H1 (cell line): ENCODE results near the gene SLC35F1. TPM values are rescaled to one million over a fixed set of nuclear protein-coding genes. Genes with fewer than 3 reads are reported as not detected.

Experiments
- CTCF ChIA-PET: fragments of 300-600 bp; sonication (Branson Sonifier 250); formaldehyde crosslinking; loops from one replicate; lab custom pipeline; 2021; ENCODE audit not compliant: partially characterized antibody; lab: Charles Lee
- POLR2A ChIA-PET: fragments of 300-600 bp; sonication (Branson Sonifier 250); formaldehyde crosslinking; loops from one replicate; lab custom pipeline; 2021; ENCODE audit warnings: inconsistent platforms; ENCODE audit not compliant: partially characterized antibody; lab: Charles Lee
- DNase-seq, 2 experiments: peaks; one replicate each; pipeline versions ENCODE4 v3.0.0 to v3.0.0-alpha.2; 2010 to 2022; ENCODE audit warnings: low spot score in 2 of 2, low read depth in 1 of 2, mixed read lengths in 1 of 2
- FAIRE-seq: peaks from 2 replicates; lab custom pipeline; 2011; peaks lifted over from hg19 to GRCh38; lab: Jason Lieb, UNC
- H2AFZ ChIP-seq: 2 replicates; pipeline ENCODE4 v1.8.1; 2012; ENCODE audit warnings: low read length, inconsistent platforms
- H2AK5ac ChIP-seq: 2 replicates; pipeline ENCODE4 v1.6.1; 2013; ENCODE audit warnings: low read depth, low read length
- H2BK120ac ChIP-seq: replicated peaks from 2 replicates; pipeline ENCODE3; 2013; ENCODE audit warnings: low read depth, low read length, inconsistent platforms
- H2BK12ac ChIP-seq: 2 replicates; pipeline ENCODE4 v1.6.1; 2013; ENCODE audit warnings: low read depth, low read length
- H2BK15ac ChIP-seq: 2 replicates; pipeline ENCODE4 v1.6.1; 2013; ENCODE audit warnings: low read length
- H2BK20ac ChIP-seq: 2 replicates; pipeline ENCODE4 v1.6.1; 2013; ENCODE audit warnings: low read length
- H2BK5ac ChIP-seq: 2 replicates; pipeline ENCODE4 v1.6.1; 2013; ENCODE audit warnings: low read depth, low read length
- H3K14ac ChIP-seq: 2 replicates; pipeline ENCODE4 v1.6.1; 2013; ENCODE audit warnings: inconsistent platforms; ENCODE audit not compliant: insufficient read length
- H3K18ac ChIP-seq: 2 replicates; pipeline ENCODE4 v1.6.1; 2013; ENCODE audit warnings: low read length; ENCODE audit errors: extremely low read depth
- H3K23ac ChIP-seq: 2 replicates; pipeline ENCODE4 v1.6.1; 2013; ENCODE audit warnings: inconsistent platforms; ENCODE audit not compliant: insufficient read length
- H3K23me2 ChIP-seq: 2 replicates; pipeline ENCODE4 v1.6.1; 2013; ENCODE audit warnings: low read depth, low read length
- H3K27ac ChIP-seq: 2 replicates; pipeline ENCODE4 v1.6.1; 2011; ENCODE audit warnings: low read depth, low read length, inconsistent platforms
- H3K27me3 ChIP-seq, 4 experiments: replicated peaks in 1 of 4; 1 replicate in 1 of 4; 2 replicates in 3 of 4; pipeline versions ENCODE4 v1.6.1 to v1.8.1; 2011 to 2013; ENCODE audit warnings: low read length in 3 of 4, mild to moderate bottlenecking in 3 of 4, inconsistent platforms in 2 of 4, mixed read lengths in 2 of 4, moderate library complexity in 1 of 4; ENCODE audit not compliant: control insufficient read depth in 3 of 4, insufficient read depth in 3 of 4; ENCODE audit errors: extremely low read depth in 1 of 4
- H3K36me3 ChIP-seq, 4 experiments: 2 replicates each; pipeline versions ENCODE4 v1.6.1 to v1.8.1; 2011 to 2013; ENCODE audit warnings: mild to moderate bottlenecking in 4 of 4, low read length in 3 of 4, moderate library complexity in 2 of 4, control low read depth in 1 of 4, inconsistent platforms in 1 of 4; ENCODE audit not compliant: insufficient read depth in 4 of 4, control insufficient read depth in 2 of 4
- H3K4ac ChIP-seq: replicated peaks from 2 replicates; pipeline ENCODE3; 2013; ENCODE audit warnings: low read length, low read depth, mixed read lengths, inconsistent platforms; ENCODE audit not compliant: insufficient read length
- H3K4me1 ChIP-seq, 4 experiments: replicated peaks in 1 of 4; 1 replicate in 1 of 4; 2 replicates in 3 of 4; pipeline versions ENCODE4 v1.6.1 to v1.8.1; 2011 to 2013; ENCODE audit warnings: low read length in 3 of 4, inconsistent platforms in 2 of 4, mixed read lengths in 1 of 4; ENCODE audit not compliant: insufficient read depth in 4 of 4, control insufficient read depth in 3 of 4
- H3K4me2 ChIP-seq, 2 experiments: 2 replicates each; pipeline versions ENCODE4 v1.6.1 to v1.8.1; 2011 to 2013; ENCODE audit warnings: low read depth in 2 of 2, low read length in 2 of 2, control low read depth in 1 of 2, inconsistent platforms in 1 of 2, mild to moderate bottlenecking in 1 of 2; ENCODE audit not compliant: insufficient read depth in 1 of 2
- H3K4me3 ChIP-seq, 4 experiments: fragments of 200-600, 300-600 bp in 1 of 4; sonication (generic), shearing (Covaris generic), sonication (Bioruptor Twin) in 1 of 4; 2 replicates each; pipeline versions ENCODE4 v1.5.1 to v1.8.1; 2011 to 2016; ENCODE audit warnings: low read length in 4 of 4, low read depth in 3 of 4, control low read depth in 2 of 4, inconsistent platforms in 2 of 4, mild to moderate bottlenecking in 2 of 4, mixed read lengths in 1 of 4, moderate library complexity in 1 of 4; ENCODE audit not compliant: insufficient read depth in 2 of 4; ENCODE audit errors: extremely low read depth in 1 of 4
- H3K56ac ChIP-seq: replicated peaks from 2 replicates; pipeline ENCODE3; 2013; ENCODE audit warnings: low read depth, mild to moderate bottlenecking, mixed read lengths, low read length, inconsistent platforms; ENCODE audit not compliant: insufficient read length
- H3K79me1 ChIP-seq: 2 replicates; pipeline ENCODE4 v1.6.1; 2013; ENCODE audit warnings: low read depth, low read length, control low read depth
- H3K79me2 ChIP-seq, 2 experiments: 2 replicates each; pipeline versions ENCODE4 v1.6.1 to v1.8.1; 2012 to 2013; ENCODE audit warnings: low read length in 2 of 2, mild to moderate bottlenecking in 2 of 2, inconsistent platforms in 1 of 2; ENCODE audit not compliant: insufficient read depth in 2 of 2, control insufficient read depth in 1 of 2
- H3K9ac ChIP-seq, 4 experiments: replicated peaks in 1 of 4; 1 replicate in 1 of 4; 2 replicates in 3 of 4; pipeline versions ENCODE4 v1.6.1 to v1.8.1; 2011 to 2013; ENCODE audit warnings: low read depth in 3 of 4, low read length in 3 of 4, control low read depth in 2 of 4, mild to moderate bottlenecking in 2 of 4, moderate library complexity in 2 of 4, inconsistent platforms in 1 of 4; ENCODE audit errors: extremely low read depth in 1 of 4
- H3K9me3 ChIP-seq, 2 experiments: 2 replicates each; pipeline versions ENCODE4 v1.6.1 to v1.8.1; 2012 to 2013; ENCODE audit warnings: mild to moderate bottlenecking in 2 of 2, moderate library complexity in 2 of 2, control low read depth in 1 of 2, inconsistent platforms in 1 of 2, low read depth in 1 of 2, low read length in 1 of 2, mixed read lengths in 1 of 2; ENCODE audit not compliant: insufficient read depth in 2 of 2
- H4K20me1 ChIP-seq, 2 experiments: replicated peaks in 1 of 2; 2 replicates each; pipeline versions ENCODE3 to v1.8.1; 2011 to 2013; ENCODE audit warnings: inconsistent platforms in 2 of 2, low read length in 2 of 2, mild to moderate bottlenecking in 1 of 2; ENCODE audit not compliant: insufficient read depth in 2 of 2, control insufficient read depth in 1 of 2
- H4K5ac ChIP-seq: 2 replicates; pipeline ENCODE4 v1.6.1; 2013; ENCODE audit warnings: low read length, low read depth, mixed read lengths, inconsistent platforms; ENCODE audit not compliant: insufficient read length
- H4K8ac ChIP-seq: 2 replicates; pipeline ENCODE4 v1.8.0; 2013; ENCODE audit warnings: mild to moderate bottlenecking, moderate library complexity, low read length, inconsistent platforms; ENCODE audit not compliant: insufficient read depth; ENCODE audit errors: extremely low read depth
- H4K91ac ChIP-seq: replicated peaks from 2 replicates; pipeline ENCODE3; 2013; ENCODE audit warnings: low read length, mixed read lengths, inconsistent platforms; ENCODE audit not compliant: insufficient read length
- BACH1 ChIP-seq: IDR thresholded peaks from 2 replicates; pipeline ENCODE4 v1.6.1; 2012; ENCODE audit warnings: low read length, improper control_type of control experiment
- BRCA1 ChIP-seq: IDR thresholded peaks from 2 replicates; pipeline ENCODE4 v1.6.1; 2012; ENCODE audit warnings: low read depth, low read length, improper control_type of control experiment
- EP300 ChIP-seq, 2 experiments: IDR thresholded peaks; 1 replicate in 1 of 2; 2 replicates in 1 of 2; pipeline ENCODE4 v1.6.1; 2011 to 2012; ENCODE audit warnings: low read depth in 2 of 2, low read length in 2 of 2, mild to moderate bottlenecking in 2 of 2, borderline replicate concordance in 1 of 2, inconsistent platforms in 1 of 2, moderate library complexity in 1 of 2
- JUND ChIP-seq: IDR thresholded peaks from 2 replicates; pipeline ENCODE4 v1.6.1; 2011; ENCODE audit warnings: mild to moderate bottlenecking, improper control_type of control experiment, low read length
- POLR2AphosphoS5 ChIP-seq: IDR thresholded peaks from 2 replicates; pipeline ENCODE4 v1.6.1; 2011; ENCODE audit warnings: low read depth, low read length
- POU5F1 ChIP-seq: IDR thresholded peaks from 2 replicates; pipeline ENCODE4 v1.6.1; 2011; ENCODE audit warnings: low read depth, mild to moderate bottlenecking, low read length, moderate library complexity
- SIN3A ChIP-seq, 2 experiments: IDR thresholded peaks in 1 of 2; conservative IDR thresholded peaks in 1 of 2; 2 replicates each; pipeline ENCODE4 v1.6.1; 2011 to 2012; ENCODE audit warnings: low read length in 2 of 2, improper control_type of control experiment in 1 of 2, low read depth in 1 of 2, mild to moderate bottlenecking in 1 of 2
- SP4 ChIP-seq: IDR thresholded peaks from 2 replicates; pipeline ENCODE4 v1.6.1; 2012; ENCODE audit warnings: low read length, inconsistent platforms
- SRF ChIP-seq: IDR thresholded peaks from 2 replicates; pipeline ENCODE4 v1.6.1; 2011; ENCODE audit warnings: mild to moderate bottlenecking, low read depth, low read length, moderate library complexity
- SUZ12 ChIP-seq: fragments of 200-600 bp; sonication (generic); IDR thresholded peaks from 2 replicates; pipeline ENCODE4 v1.6.1; 2012; ENCODE audit warnings: mild to moderate bottlenecking, inconsistent platforms, low read length, moderate library complexity, mixed read lengths
- TAF1 ChIP-seq: IDR thresholded peaks from 2 replicates; pipeline ENCODE4 v1.6.1; 2011; ENCODE audit warnings: mild to moderate bottlenecking, low read depth, low read length
- TAF7 ChIP-seq: optimal IDR thresholded peaks from 2 replicates; pipeline ENCODE3; 2011; ENCODE audit warnings: low read depth, mild to moderate bottlenecking, inconsistent platforms, low read length, moderate library complexity, borderline replicate concordance
- TEAD4 ChIP-seq: IDR thresholded peaks from 2 replicates; pipeline ENCODE4 v1.6.1; 2012; ENCODE audit warnings: low read depth, low read length, inconsistent platforms, mixed read lengths
- WGBS, 2 experiments: shearing (Covaris generic) in 1 of 2; methylation state at CpG; one replicate each; pipeline versions ENCODE4 v1.1.6 to v1.1.7; 2013 to 2015; ENCODE audit warnings: low lambda C conversion rate in 2 of 2, mixed read lengths in 2 of 2, inconsistent platforms in 1 of 2, low coverage in 1 of 2, missing lambda C conversion rate in 1 of 2; ENCODE audit not compliant: insufficient replicate concordance in 2 of 2, insufficient coverage in 1 of 2, insufficient read length in 1 of 2; ENCODE audit errors: extremely low coverage in 1 of 2, missing lambda C conversion rate in 1 of 2; 5-methylcytosine and 5-hydroxymethylcytosine counted together
- polyA plus RNA-seq, 7 experiments: library from polyadenylated mRNA; depleted of rRNA in 3 of 7; stranded (reverse) in 5 of 7; unstranded in 2 of 7; fragments of >200 nt in 5 of 7; fragments of 200-250 nt in 2 of 7; gene quantifications; 1 replicate in 5 of 7; 2 replicates in 1 of 7; 4 replicates in 1 of 7; pipeline versions ENCODE4 v1.2.1 to v1.2.3, GENCODE V29; 2011 to 2013; ENCODE audit warnings: missing spikeins in 2 of 7, mixed read lengths in 2 of 7
- total RNA-seq: library from RNA; stranded (reverse); fragmentation: NEBNext Ultra II Directional; extraction: Animal tissue kit (Norgen Biotek cat#: 25700); gene quantifications from 2 replicates; pipeline ENCODE4 v1.2.1, GENCODE V29; 2021

Gene SLC35F1
- total and polyA plus RNA-seq, 2 of the 8 experiments (the other 6 are each of a cell fraction or from before 2014, with no cell fraction given): 7.0 to 10.0 TPM

DNA sequence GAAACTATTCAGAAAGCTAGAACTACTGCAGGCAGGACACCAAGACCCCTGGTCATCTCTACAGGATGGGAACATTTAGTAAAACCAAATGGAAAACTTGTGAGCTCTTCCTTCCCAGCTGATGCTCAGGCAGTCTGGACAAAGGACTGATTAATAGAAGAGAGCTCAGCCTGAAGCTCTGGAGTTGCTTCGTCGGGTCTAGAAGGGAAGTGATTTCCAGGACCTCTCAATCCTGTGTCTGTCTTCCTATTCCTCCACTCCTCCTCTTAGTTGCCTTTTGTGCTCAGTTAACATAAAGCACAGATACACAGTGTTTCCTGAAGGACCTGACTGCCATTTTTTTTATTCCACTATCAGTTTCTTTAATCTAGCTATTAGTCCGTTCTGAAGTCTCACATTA lies 54.2 kb downstream of the SLC35F1 start:
- Histone ChIP-seq H3K23ac (no peak overlapping the region), H3K36me3 (no peaks in the 10 kb centered on the region), H4K8ac (no peak overlapping the region), H2BK12ac (no peak overlapping the region), H3K4me3 (no peak overlapping the region), H2BK5ac (no peak overlapping the region), H3K79me2 (no peaks in the 10 kb centered on the region), H4K20me1 (no peaks in the 10 kb centered on the region), H3K9ac (no peak overlapping the region), H3K4me2 (no peak overlapping the region), H2AFZ (no peak overlapping the region), H3K27me3 (no peaks in the 10 kb centered on the region), H2AK5ac (no peak overlapping the region), H2BK15ac (no peak overlapping the region), H3K27ac (no peak overlapping the region), H3K14ac (no peak overlapping the region), H3K4ac (no peak overlapping the region), H4K5ac (no peak overlapping the region), H4K91ac (no peak overlapping the region), H2BK120ac (no peak overlapping the region), H3K23me2 (no peaks in the 10 kb centered on the region), H3K9me3 (peaks cover 12 to 16% of the 10 kb centered on the region in 2 experiments), H3K56ac (no peak overlapping the region), H3K18ac (no peak overlapping the region), H3K79me1 (no peaks in the 10 kb centered on the region), H3K4me1 (no peaks in the 10 kb centered on the region), H2BK20ac (no peak overlapping the region)
- CTCF ChIA-PET: interaction anchor here (1.2 to 1.7 kb wide), 5 partner anchors 14 to 619 kb away, joined by 4 to 9 read pairs (median 5); no protein-coding TSS in a partner anchor
- WGBS, 2 experiments: 91% methylated on average over 3 of the region's 3 CpGs; no CpG with 5 or more reads in 1 of the 2 experiments
- FAIRE-seq (no peak), DNase-seq (no peak)
- TF ChIP-seq JUND (no peak), SRF (no peak), TEAD4 (no peak), BRCA1 (no peak), SP4 (no peak), EP300 (IDR thresholded peaks at IDR 0.05; ENCODE audit: borderline replicate concordance in 1 of 2, low read depth in 2 of 2, low read length in 2 of 2) (no peak), SUZ12 (no peak), SIN3A (conservative IDR thresholded peaks at IDR 0.05 in 1 of 2, IDR thresholded peaks at IDR 0.05 in 1 of 2; ENCODE audit: low read depth in 1 of 2, low read length in 2 of 2) (no peak), POU5F1 (no peak), BACH1 (no peak), TAF7 (no peak), TAF1 (no peak), POLR2AphosphoS5 (no peak)
- POLR2A ChIA-PET: interaction anchor here (1.2 kb wide), 1 partner anchor 9 kb away, joined by 3 read pairs; no protein-coding TSS in a partner anchor
